ENCODE data around the gene CD209. TPM values are rescaled to one million over a fixed set of nuclear protein-coding genes. Genes with fewer than 3 reads are reported as not detected.

Gene CD209
- total and polyA plus RNA-seq, 2 experiments from 2014 or later: not detected

DNA sequence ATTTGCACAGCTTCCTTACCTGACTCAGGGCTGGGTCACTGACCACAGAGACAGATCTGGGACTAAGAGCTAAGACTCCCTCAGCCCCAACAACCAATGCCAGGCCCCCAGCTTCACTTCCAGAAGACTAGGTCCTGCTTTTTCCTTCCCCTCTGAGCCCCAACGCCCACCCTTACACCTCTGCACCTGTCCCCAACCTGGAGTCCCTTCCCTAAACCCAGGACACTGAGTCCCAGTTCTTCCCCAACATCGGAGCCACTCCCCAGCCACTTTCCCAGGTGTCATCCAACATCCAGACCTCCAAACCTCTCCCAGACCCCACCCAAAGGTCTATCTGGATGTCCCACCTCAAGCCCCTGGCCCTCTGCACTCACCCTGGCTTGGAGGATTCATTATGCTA is 48.3 kb downstream of the CD209 start:
- H3K4me2 ChIP-seq: no peak overlapping the region
- WGBS (ENCODE audit: low lambda C conversion rate, missing lambda C conversion rate): 73% methylated on average over 2 of the region's 2 CpGs

DNA sequence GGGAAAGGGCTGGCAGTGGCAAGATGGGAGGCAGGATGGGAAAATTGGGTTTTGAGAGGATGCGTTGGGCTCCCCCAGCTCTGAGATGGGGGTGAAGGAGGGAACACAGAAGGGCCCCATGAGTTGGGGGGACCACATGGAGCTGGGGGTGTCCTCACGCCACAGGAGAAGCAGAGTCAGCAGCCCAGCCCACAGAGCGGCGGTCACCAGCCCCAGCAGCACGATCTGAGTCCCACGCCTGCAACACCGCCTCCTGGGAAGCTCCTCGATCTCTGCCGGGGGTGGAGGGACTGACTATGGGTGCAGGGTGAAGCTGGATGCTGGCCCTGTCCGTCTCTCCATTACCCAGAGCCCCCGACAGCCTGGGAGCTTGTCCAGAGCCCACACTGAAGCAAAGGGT is 48.8 kb downstream of the CD209 start:
- Histone ChIP-seq H3K4me1 (ENCODE audit: insufficient read depth) (no peaks in the 10 kb centered on the region), H3K27me3 (peaks cover 6% of the 10 kb centered on the region), H3K9me2 (replicated peaks; ENCODE audit: insufficient read depth) (no peaks in the 10 kb centered on the region), H3K27ac (no peak overlapping the region), H3K4me2 (no peak overlapping the region), H3K36me3 (replicated peaks; ENCODE audit: insufficient read depth, low read depth) (no peaks in the 10 kb centered on the region), H4K20me1 (ENCODE audit: insufficient read depth, poor library complexity, severe bottlenecking) (no peaks in the 10 kb centered on the region), H2AFZ (no peak overlapping the region), H3K4me3 (no peak overlapping the region), H3K79me2 (no peaks in the 10 kb centered on the region), H3K9me3 (ENCODE audit: low read depth) (no peaks in the 10 kb centered on the region)
- DNase-seq (ENCODE audit: low spot score): no peak
- 64% methylated on average over 6 of the region's 11 CpGs for WGBS (ENCODE audit: low lambda C conversion rate, missing lambda C conversion rate)
- no peak for TF ChIP-seq EZH2phosphoT487 (IDR thresholded peaks at IDR 0.05; ENCODE audit: low read depth, severe bottlenecking, unreplicated experiment)
- TF ChIP-seq EZH2 (IDR thresholded peaks at IDR 0.05; ENCODE audit: borderline replicate concordance): no peak
- TF ChIP-seq, protein P1, sequence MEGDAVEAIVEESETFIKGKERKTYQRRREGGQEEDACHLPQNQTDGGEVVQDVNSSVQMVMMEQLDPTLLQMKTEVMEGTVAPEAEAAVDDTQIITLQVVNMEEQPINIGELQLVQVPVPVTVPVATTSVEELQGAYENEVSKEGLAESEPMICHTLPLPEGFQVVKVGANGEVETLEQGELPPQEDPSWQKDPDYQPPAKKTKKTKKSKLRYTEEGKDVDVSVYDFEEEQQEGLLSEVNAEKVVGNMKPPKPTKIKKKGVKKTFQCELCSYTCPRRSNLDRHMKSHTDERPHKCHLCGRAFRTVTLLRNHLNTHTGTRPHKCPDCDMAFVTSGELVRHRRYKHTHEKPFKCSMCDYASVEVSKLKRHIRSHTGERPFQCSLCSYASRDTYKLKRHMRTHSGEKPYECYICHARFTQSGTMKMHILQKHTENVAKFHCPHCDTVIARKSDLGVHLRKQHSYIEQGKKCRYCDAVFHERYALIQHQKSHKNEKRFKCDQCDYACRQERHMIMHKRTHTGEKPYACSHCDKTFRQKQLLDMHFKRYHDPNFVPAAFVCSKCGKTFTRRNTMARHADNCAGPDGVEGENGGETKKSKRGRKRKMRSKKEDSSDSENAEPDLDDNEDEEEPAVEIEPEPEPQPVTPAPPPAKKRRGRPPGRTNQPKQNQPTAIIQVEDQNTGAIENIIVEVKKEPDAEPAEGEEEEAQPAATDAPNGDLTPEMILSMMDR (IDR thresholded peaks at IDR 0.05; ENCODE audit: poor library complexity): no peak

More for the DNA sequence above, 48.3 kb downstream of the CD209 start:
- peaks cover 6% of the 10 kb centered on the region for H3K27me3 ChIP-seq
- no peaks in the 10 kb centered on the region for H4K20me1 ChIP-seq (ENCODE audit: insufficient read depth, poor library complexity, severe bottlenecking)
- TF ChIP-seq EZH2 (IDR thresholded peaks at IDR 0.05; ENCODE audit: borderline replicate concordance): no peak
- TF ChIP-seq, protein P1 (IDR thresholded peaks at IDR 0.05; ENCODE audit: poor library complexity): no peak
- no peak for TF ChIP-seq EZH2phosphoT487 (IDR thresholded peaks at IDR 0.05; ENCODE audit: low read depth, severe bottlenecking, unreplicated experiment)
- H3K4me3 ChIP-seq: no peak overlapping the region
- H2AFZ ChIP-seq: no peak overlapping the region
- H3K9me2 ChIP-seq (replicated peaks; ENCODE audit: insufficient read depth): no peaks in the 10 kb centered on the region
- no peaks in the 10 kb centered on the region for H3K9me3 ChIP-seq (ENCODE audit: low read depth)
- DNase-seq (ENCODE audit: low spot score): no peak
- no peak overlapping the region for H3K27ac ChIP-seq
- no peaks in the 10 kb centered on the region for H3K36me3 ChIP-seq (replicated peaks; ENCODE audit: insufficient read depth, low read depth)
- no peaks in the 10 kb centered on the region for H3K79me2 ChIP-seq
- no peaks in the 10 kb centered on the region for H3K4me1 ChIP-seq (ENCODE audit: insufficient read depth)

DNA sequence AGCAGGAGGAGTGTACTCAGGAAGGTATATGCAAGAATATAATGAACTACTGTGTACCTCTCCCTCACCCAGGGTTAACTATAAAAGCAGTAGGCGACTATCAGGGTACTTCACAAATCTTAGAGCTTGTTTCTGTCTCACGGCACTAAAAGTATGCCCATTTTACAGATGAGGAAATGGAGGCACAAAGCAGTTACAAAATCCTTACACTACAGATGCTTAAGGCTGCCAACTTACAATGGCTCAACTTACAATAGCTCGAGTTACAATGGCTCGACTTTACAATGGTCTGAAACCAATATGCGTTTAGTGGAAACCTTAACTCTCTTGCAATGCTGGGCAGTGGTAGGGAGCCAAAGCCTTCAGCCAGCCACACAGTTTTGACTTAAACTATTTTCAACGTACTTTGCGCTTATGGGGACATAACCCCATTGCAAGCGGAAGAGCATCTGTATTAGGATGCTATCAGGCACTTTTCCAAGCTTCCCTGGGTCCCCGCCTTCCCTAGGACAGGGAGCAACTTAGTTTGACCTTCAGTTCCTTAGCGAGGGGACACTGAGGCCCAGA is 49.5 kb downstream of the CD209 start:
- Histone ChIP-seq H3K36me3 (replicated peaks; ENCODE audit: insufficient read depth, low read depth) (no peaks in the 10 kb centered on the region), H3K9me2 (replicated peaks; ENCODE audit: insufficient read depth) (no peaks in the 10 kb centered on the region), H2AFZ (no peak overlapping the region), H3K27ac (no peak overlapping the region), H3K4me2 (no peak overlapping the region), H3K9me3 (ENCODE audit: low read depth) (no peaks in the 10 kb centered on the region), H3K4me1 (ENCODE audit: insufficient read depth) (no peaks in the 10 kb centered on the region), H4K20me1 (ENCODE audit: insufficient read depth, poor library complexity, severe bottlenecking) (no peaks in the 10 kb centered on the region), H3K4me3 (no peak overlapping the region), H3K27me3 (peaks cover 6% of the 10 kb centered on the region), H3K79me2 (no peaks in the 10 kb centered on the region)
- TF ChIP-seq EZH2 (IDR thresholded peaks at IDR 0.05; ENCODE audit: borderline replicate concordance): no peak
- TF ChIP-seq EZH2phosphoT487 (IDR thresholded peaks at IDR 0.05; ENCODE audit: low read depth, severe bottlenecking, unreplicated experiment): no peak
- TF ChIP-seq, protein P1 (IDR thresholded peaks at IDR 0.05; ENCODE audit: poor library complexity): no peak
- no peak for DNase-seq (ENCODE audit: low spot score)
- WGBS (ENCODE audit: low lambda C conversion rate, missing lambda C conversion rate): 87% methylated on average over 10 of the region's 10 CpGs

Data from hepatocyte (in vitro differentiated cells).